BJ (cell line): ENCODE measurements around the gene EMP1. TPM values are rescaled to one million over a fixed set of nuclear protein-coding genes. Genes with fewer than 3 reads are reported as not detected.
A peak's percentile ranks its signal among the peaks of the same experiment; 100 is the strongest.

Source experiments
- CTCF ChIA-PET: fragments of 350-600 bp; formaldehyde crosslinking; extraction: SDS; loops from one replicate; lab custom pipeline; 2021; ENCODE audit warnings: antibody characterized with exemption, inconsistent platforms; lab: Yijun Ruan, JAX
- POLR2A ChIA-PET: fragments of 300-600 bp; sonication (Branson Sonifier 250); formaldehyde crosslinking; extraction: SDS; loops from one replicate; lab custom pipeline; 2021; ENCODE audit warnings: antibody characterized with exemption; lab: Charles Lee
- DNase-seq: peaks from one replicate; pipeline ENCODE4 v3.0.0-alpha.2; 2011; ENCODE audit warnings: low read depth
- H3K27me3 ChIP-seq: 2 replicates; pipeline ENCODE4 v1.6.0; 2011; ENCODE audit warnings: low read length; ENCODE audit not compliant: control insufficient read depth, insufficient read depth
- H3K36me3 ChIP-seq: 2 replicates; pipeline ENCODE4 v1.5.1; 2011; ENCODE audit warnings: low read length; ENCODE audit not compliant: control insufficient read depth, insufficient read depth
- H3K4me3 ChIP-seq: 2 replicates; pipeline ENCODE4 v1.5.1; 2011; ENCODE audit warnings: low read depth, mild to moderate bottlenecking, control low read depth, low read length
- CTCF ChIP-seq: IDR thresholded peaks from 2 replicates; pipeline ENCODE4 v1.5.1; 2011; ENCODE audit warnings: low read depth, mild to moderate bottlenecking, control low read depth, inconsistent platforms, low read length, moderate library complexity; ENCODE audit not compliant: insufficient read depth
- polyA plus RNA-seq: library from polyadenylated mRNA; depleted of rRNA; stranded (reverse); fragments of >200 nt; gene quantifications from 2 replicates; pipeline ENCODE4 v1.2.3, GENCODE V29; 2011

EMP1 gene
- polyA plus RNA-seq, 1 experiment = 258 TPM

DNA sequence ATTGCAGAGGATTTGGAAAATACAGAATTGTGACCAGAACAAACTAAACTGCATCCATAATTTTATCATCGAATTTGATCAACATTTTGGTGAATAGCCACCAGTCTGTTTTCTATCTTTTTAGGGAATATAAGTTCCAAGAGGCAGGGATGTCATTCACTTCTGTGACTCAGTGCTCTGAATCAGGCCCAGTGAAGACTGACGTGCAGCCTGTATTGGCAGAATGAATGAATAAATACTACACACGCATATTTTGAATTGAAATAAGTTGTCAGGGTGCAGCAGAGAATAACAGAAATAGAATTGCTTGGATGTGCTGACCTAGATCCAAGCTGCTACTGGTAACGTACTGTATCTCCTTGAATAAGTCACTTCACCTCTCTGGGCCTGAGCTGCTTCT lies 1.3 kb upstream of the EMP1 start:
- Histone ChIP-seq H3K36me3 (no peaks in the 10 kb centered on the region), H3K27me3 (no peaks in the 10 kb centered on the region), H3K4me3 (no peak overlapping the region)
- DNase-seq = no peak
- ChIA-PET POLR2A (interaction anchor here (0.7 kb wide), 1 partner anchor 279 kb away, joined by 3 read pairs; no protein-coding TSS in a partner anchor), CTCF (interaction anchor here (0.7 to 1.6 kb wide), 6 partner anchors 10 to 280 kb away, joined by 3 to 6 read pairs (median 3); no protein-coding TSS in a partner anchor)
- TF ChIP-seq CTCF = no peak

- H3K4me3 ChIP-seq = no peak overlapping the region
- H3K27me3 ChIP-seq = no peaks in the 10 kb centered on the region
- TF ChIP-seq CTCF = no peak
- POLR2A ChIA-PET = interaction anchor here (0.6 to 0.7 kb wide), 2 partner anchors 24 to 279 kb away, joined by 3 read pairs; no protein-coding TSS in a partner anchor
- DNase-seq = no peak
- CTCF ChIA-PET = interaction anchor here (0.7 to 1.6 kb wide), 9 partner anchors 10 to 280 kb away, joined by 3 to 6 read pairs (median 3); no protein-coding TSS in a partner anchor
- H3K36me3 ChIP-seq = no peaks in the 10 kb centered on the region
Observed at GRCh38 chr12:13195785-13196129, 769 bp upstream of the EMP1 start.

DNA sequence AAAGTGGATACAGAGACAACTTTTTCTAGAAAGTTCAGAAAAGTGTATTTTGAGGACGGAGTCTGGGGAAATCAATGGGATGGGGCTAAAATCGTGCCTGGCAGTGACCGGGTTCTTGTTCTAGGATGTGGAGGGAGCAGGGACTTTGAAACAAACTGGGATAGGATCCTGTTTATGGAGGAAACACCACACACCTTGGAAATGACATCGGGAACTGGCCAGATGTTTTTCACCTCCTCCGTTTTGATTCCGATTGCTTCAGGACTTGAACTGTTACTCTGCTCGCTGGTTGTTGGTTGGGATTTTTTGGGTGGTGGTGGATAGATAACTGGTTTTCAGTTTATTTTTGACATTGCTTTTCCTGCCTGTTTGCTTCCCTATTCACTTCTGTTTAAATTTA lies 506 bp downstream of the EMP1 start:
- CTCF ChIA-PET = interaction anchor here (1.2 to 1.3 kb wide), 3 partner anchors 12 to 95 kb away, joined by 4 to 5 read pairs (median 4); no protein-coding TSS in a partner anchor
- no peak for TF ChIP-seq CTCF
- no peak for DNase-seq
- POLR2A ChIA-PET = interaction anchor here (0.6 to 1.1 kb wide), 4 partner anchors 26 to 1176 kb away, joined by 3 to 11 read pairs (median 6); no protein-coding TSS in a partner anchor
- Histone ChIP-seq H3K36me3 (no peaks in the 10 kb centered on the region), H3K4me3 (peak overlapping the region; percentile 60), H3K27me3 (no peaks in the 10 kb centered on the region)

DNA sequence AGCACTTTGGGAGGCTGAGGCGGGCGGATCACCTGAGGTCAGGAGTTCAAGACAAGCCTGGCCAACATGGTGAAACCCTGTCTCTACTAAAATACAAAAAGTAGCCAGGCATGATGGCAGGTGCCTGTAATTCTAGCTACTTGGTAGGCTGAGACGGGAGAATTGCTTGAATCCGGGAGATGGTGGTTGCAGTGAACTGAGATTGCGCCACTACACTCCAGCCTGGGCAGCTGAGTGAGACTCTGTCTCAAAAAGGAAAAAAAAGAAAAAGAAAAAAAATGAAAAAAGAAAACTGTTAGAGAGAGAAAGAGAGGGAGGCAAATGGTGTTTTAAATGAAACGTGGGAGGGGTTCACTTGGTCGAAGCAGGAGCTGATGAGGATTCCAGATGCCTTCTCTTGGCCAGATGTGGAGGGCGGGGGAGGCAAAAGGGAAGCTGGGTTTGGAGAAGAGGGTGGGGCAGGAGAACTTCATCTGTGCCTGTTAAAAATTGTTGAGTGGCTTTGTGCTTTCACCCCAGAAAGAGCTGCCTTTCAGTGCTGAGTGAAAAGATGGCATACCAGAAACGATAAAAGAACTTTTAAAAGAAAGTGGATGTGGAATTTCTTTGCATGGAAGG lies 1.1 kb downstream of the EMP1 start:
- no peaks in the 10 kb centered on the region for H3K27me3 ChIP-seq
- POLR2A ChIA-PET = interaction anchor here (0.6 to 0.9 kb wide), 6 partner anchors 8 to 1175 kb away, joined by 3 to 11 read pairs (median 4); no protein-coding TSS in a partner anchor
- CTCF ChIA-PET = interaction anchor here (1.2 to 1.5 kb wide), 3 partner anchors 11 to 19 kb away, joined by 4 to 8 read pairs (median 4); no protein-coding TSS in a partner anchor
- no peaks in the 10 kb centered on the region for H3K36me3 ChIP-seq
- peak overlapping the region; percentile 60 for H3K4me3 ChIP-seq
- DNase-seq = no peak
- TF ChIP-seq CTCF = no peak

GRCh38 chr12:13198241-13198640 lies 1.7 kb downstream of the EMP1 start:
- Histone ChIP-seq H3K4me3 (peak overlapping the region; percentile 60), H3K36me3 (no peaks in the 10 kb centered on the region), H3K27me3 (no peaks in the 10 kb centered on the region)
- no peak for TF ChIP-seq CTCF
- ChIA-PET CTCF (interaction anchor here (1.2 to 1.5 kb wide), 3 partner anchors 11 to 20 kb away, joined by 4 to 8 read pairs (median 4); no protein-coding TSS in a partner anchor), POLR2A (interaction anchor here (0.6 to 0.9 kb wide), 3 partner anchors 8 to 11 kb away, joined by 3 to 5 read pairs (median 4); no protein-coding TSS in a partner anchor)
- no peak for DNase-seq
